CD8-positive, alpha-beta memory T cell (primary cell): ENCODE results near the gene SLC16A9. TPM values are rescaled to one million over a fixed set of nuclear protein-coding genes. Genes with fewer than 3 reads are reported as not detected.

ENCODE experiments used
- polyA plus RNA-seq: library from polyadenylated mRNA; unstranded; fragments of 300-500 nt; fragmentation: Illumina TruSeq; gene quantifications from one replicate; pipeline ENCODE4 v1.2.3, GENCODE V29; 2021
- total RNA-seq, 2 experiments: library from RNA; stranded (reverse); gene quantifications; one replicate each; pipeline ENCODE4 v1.2.3, GENCODE V29; 2021

Gene SLC16A9
- total and polyA plus RNA-seq, 3 experiments from 2014 or later, result 0.27 to 0.31 TPM; not detected in 1

Other genes with a start within 250 kb of the SLC16A9 start
- gene MRLN, start 43.6 kb upstream of the SLC16A9 start, total RNA-seq, result not detected
- not detected for gene MRLN, start 43.6 kb upstream of the SLC16A9 start, polyA plus RNA-seq
- gene CCDC6, start 196.7 kb upstream of the SLC16A9 start, total RNA-seq, result 10 to 100 TPM; 52.0 to 53.0 TPM
- 4.9 TPM for gene CCDC6, start 196.7 kb upstream of the SLC16A9 start, polyA plus RNA-seq